Keratinocyte (primary cell): ENCODE measurements around the gene CACNA1B. TPM values are rescaled to one million over a fixed set of nuclear protein-coding genes. Genes with fewer than 3 reads are reported as not detected.

Experiments
- DNase-seq: peaks from one replicate; pipeline ENCODE4 v3.0.0-alpha.2; 2011; ENCODE audit warnings: low read depth, missing footprints, low spot score
- FAIRE-seq: peaks from 2 replicates; lab custom pipeline; 2011; peaks lifted over from hg19 to GRCh38; lab: Jason Lieb, UNC
- H2AFZ ChIP-seq: 2 replicates; pipeline ENCODE4 v1.6.0; 2012; ENCODE audit warnings: low read length, control low read depth, inconsistent platforms; ENCODE audit not compliant: control insufficient read depth
- H3K27ac ChIP-seq: 2 replicates; pipeline ENCODE4 v1.5.1; 2011; ENCODE audit warnings: low read length; ENCODE audit not compliant: control insufficient read depth, insufficient read depth
- H3K27me3 ChIP-seq: 3 replicates; pipeline ENCODE4 v1.6.0; 2011; ENCODE audit warnings: low read length; ENCODE audit not compliant: control insufficient read depth, insufficient read depth; ENCODE audit errors: extremely low read depth
- H3K36me3 ChIP-seq, 2 experiments: 2 replicates in 1 of 2; 3 replicates in 1 of 2; pipeline ENCODE4 v1.5.1; 2011; ENCODE audit warnings: low read length in 2 of 2, mild to moderate bottlenecking in 1 of 2; ENCODE audit not compliant: control insufficient read depth in 2 of 2, insufficient read depth in 2 of 2; ENCODE audit errors: extremely low read depth in 1 of 2
- H3K4me1 ChIP-seq: 3 replicates; pipeline ENCODE4 v1.5.1; 2011; ENCODE audit warnings: low read length; ENCODE audit not compliant: control insufficient read depth, insufficient read depth; ENCODE audit errors: extremely low read depth
- H3K4me2 ChIP-seq: 3 replicates; pipeline ENCODE4 v1.6.0; 2011; ENCODE audit warnings: low read depth, low read length; ENCODE audit not compliant: control insufficient read depth, insufficient read depth; ENCODE audit errors: extremely low read depth
- H3K4me3 ChIP-seq, 3 experiments: fragments of 200-600 bp in 1 of 3; sonication (generic) in 1 of 3; 2 replicates in 2 of 3; 3 replicates in 1 of 3; pipeline ENCODE4 v1.5.1; 2011 to 2016; ENCODE audit warnings: low read length in 3 of 3, mild to moderate bottlenecking in 3 of 3, control low read depth in 2 of 3, inconsistent platforms in 1 of 3, low read depth in 1 of 3, mixed read lengths in 1 of 3, mixed run types in 1 of 3, moderate library complexity in 1 of 3; ENCODE audit not compliant: control insufficient read depth in 2 of 3, insufficient read depth in 2 of 3; ENCODE audit errors: extremely low read depth in 1 of 3
- H3K79me2 ChIP-seq: 2 replicates; pipeline ENCODE4 v1.6.0; 2012; ENCODE audit warnings: low read length; ENCODE audit not compliant: control insufficient read depth, insufficient read depth
- H3K9ac ChIP-seq: 3 replicates; pipeline ENCODE4 v1.6.0; 2011; ENCODE audit warnings: low read length; ENCODE audit not compliant: control insufficient read depth, insufficient read depth; ENCODE audit errors: extremely low read depth
- H3K9me1 ChIP-seq: 3 replicates; pipeline ENCODE4 v1.6.0; 2011; ENCODE audit warnings: low read length; ENCODE audit not compliant: control insufficient read depth, insufficient read depth; ENCODE audit errors: extremely low read depth
- H3K9me3 ChIP-seq: 2 replicates; pipeline ENCODE4 v1.5.1; 2012; ENCODE audit warnings: low read depth, low read length; ENCODE audit not compliant: control insufficient read depth
- H4K20me1 ChIP-seq: 3 replicates; pipeline ENCODE4 v1.6.0; 2011; ENCODE audit warnings: low read length; ENCODE audit not compliant: control insufficient read depth, insufficient read depth; ENCODE audit errors: extremely low read depth
- CTCF ChIP-seq, 3 experiments: IDR thresholded peaks in 1 of 3; conservative IDR thresholded peaks in 1 of 3; optimal IDR thresholded peaks in 1 of 3; 2 replicates in 2 of 3; 3 replicates in 1 of 3; pipeline versions ENCODE3 to v1.5.1; 2011; ENCODE audit warnings: low read length in 3 of 3, mild to moderate bottlenecking in 3 of 3, moderate library complexity in 2 of 3, control low read depth in 1 of 3, inconsistent platforms in 1 of 3; ENCODE audit not compliant: insufficient read depth in 2 of 3; ENCODE audit errors: extremely low read depth in 1 of 3
- EZH2 ChIP-seq: IDR thresholded peaks from one replicate; pipeline ENCODE4 v1.6.1; 2012; ENCODE audit warnings: inconsistent platforms, mild to moderate bottlenecking, low read length, moderate library complexity
- dilution Hi-C: fragments of 300-500 bp; cut with MboI; formaldehyde crosslinking; loops from one replicate; pipeline ENCODE4 v1.7.0; 2020; ENCODE audit warnings: low sequenced_read_pairs; ENCODE audit not compliant: extremely low pct_ligation_motif_present
- polyA plus RNA-seq, 5 experiments: library from polyadenylated mRNA; depleted of rRNA in 3 of 5; stranded (reverse) in 3 of 5; stranded (forward) in 1 of 5; unstranded in 1 of 5; fragments of >200 nt; gene quantifications; 1 replicate in 1 of 5; 2 replicates in 3 of 5; 3 replicates in 1 of 5; pipeline versions ENCODE4 v1.2.1 to v1.2.3, GENCODE V29; 2011 to 2012; ENCODE audit warnings: missing spikeins in 2 of 5, low read depth in 1 of 5, low replicate concordance in 1 of 5

Gene CACNA1B
- polyA plus RNA-seq, 1 donor (not counting 4 experiments of a cell fraction or from before 2014, with no cell fraction given) = 0.01 TPM

GRCh38 chr9:137989999-137990715, 112.6 kb downstream of the CACNA1B start:
- TF ChIP-seq CTCF (optimal IDR thresholded peaks at IDR 0.05 in 1 of 3, IDR thresholded peaks at IDR 0.05 in 1 of 3, conservative IDR thresholded peaks at IDR 0.05 in 1 of 3; ENCODE audit: extremely low read depth in 1 of 3, insufficient read depth in 2 of 3, low read length in 3 of 3) (no peak), EZH2 (no peak)
- no peaks in the 10 kb centered on the region for H3K9me1 ChIP-seq
- no peaks in the 10 kb centered on the region for H3K27me3 ChIP-seq
- H3K4me3 ChIP-seq = no peak overlapping the region
- peaks cover 5% of the 10 kb centered on the region for H3K9me3 ChIP-seq
- no peaks in the 10 kb centered on the region for H3K79me2 ChIP-seq
- H4K20me1 ChIP-seq = no peaks in the 10 kb centered on the region
- DNase-seq (no peak), FAIRE-seq (no peak)
- no peak overlapping the region for H2AFZ ChIP-seq
- no peak overlapping the region for H3K27ac ChIP-seq
- no peak overlapping the region for H3K4me2 ChIP-seq
- no peaks in the 10 kb centered on the region for H3K4me1 ChIP-seq
- H3K9ac ChIP-seq = no peak overlapping the region
- dilution Hi-C loops = no loop called here
- H3K36me3 ChIP-seq = no peaks in the 10 kb centered on the region

DNA sequence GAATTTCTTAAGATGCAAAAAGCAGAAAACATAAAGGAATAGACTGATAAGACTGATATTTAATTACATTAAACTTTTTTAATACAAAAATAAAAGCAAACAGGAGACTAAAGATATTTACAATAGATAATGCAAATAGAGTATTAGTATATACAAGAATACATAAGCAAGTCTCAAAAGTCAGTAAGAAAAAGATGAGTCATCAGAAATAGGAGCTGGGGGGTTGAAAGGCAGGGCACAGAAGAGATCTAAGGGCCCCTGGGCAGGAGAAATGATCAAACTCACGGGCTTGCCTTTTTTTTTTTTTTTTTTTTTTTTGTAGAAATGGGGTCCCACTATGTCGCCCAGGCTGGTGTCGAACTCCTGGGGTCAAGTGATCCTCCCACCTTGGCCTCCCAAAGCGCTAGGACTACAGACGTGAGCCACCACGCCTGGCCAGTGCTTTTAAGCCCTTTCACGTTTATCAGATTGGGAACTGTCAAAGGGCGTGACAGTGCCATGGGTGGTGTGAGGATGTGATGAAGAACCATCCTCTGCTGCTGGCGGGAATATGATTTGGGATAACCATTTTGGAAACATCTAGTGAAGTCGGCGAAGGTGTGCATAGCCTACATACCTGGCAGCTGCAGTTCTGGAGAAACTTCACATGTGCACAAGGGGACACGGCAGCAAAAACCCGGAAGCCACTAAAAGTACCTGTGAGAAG, 126.1 kb downstream of the CACNA1B start:
- no peak overlapping the region for H3K4me3 ChIP-seq
- H3K9ac ChIP-seq = no peak overlapping the region
- no peak overlapping the region for H3K27ac ChIP-seq
- H3K27me3 ChIP-seq = no peaks in the 10 kb centered on the region
- H3K79me2 ChIP-seq = no peaks in the 10 kb centered on the region
- H3K36me3 ChIP-seq = no peaks in the 10 kb centered on the region
- no peak for DNase-seq
- H3K4me2 ChIP-seq = no peak overlapping the region
- FAIRE-seq = no peak
- H3K9me1 ChIP-seq = no peaks in the 10 kb centered on the region
- no peaks in the 10 kb centered on the region for H4K20me1 ChIP-seq
- no peaks in the 10 kb centered on the region for H3K9me3 ChIP-seq
- no peak overlapping the region for H2AFZ ChIP-seq
- dilution Hi-C loops = no loop called here
- no peak for TF ChIP-seq EZH2
- TF ChIP-seq CTCF (optimal IDR thresholded peaks at IDR 0.05 in 1 of 3, IDR thresholded peaks at IDR 0.05 in 1 of 3, conservative IDR thresholded peaks at IDR 0.05 in 1 of 3; ENCODE audit: extremely low read depth in 1 of 3, insufficient read depth in 2 of 3, low read length in 3 of 3) = no peak
- no peaks in the 10 kb centered on the region for H3K4me1 ChIP-seq
